Measurements from ENCODE around the gene STX4. TPM values are rescaled to one million over a fixed set of nuclear protein-coding genes. Genes with fewer than 3 reads are reported as not detected.

The STX4 gene
- total RNA-seq, 1 experiment from 2014 or later, result 32.3 TPM

DNA sequence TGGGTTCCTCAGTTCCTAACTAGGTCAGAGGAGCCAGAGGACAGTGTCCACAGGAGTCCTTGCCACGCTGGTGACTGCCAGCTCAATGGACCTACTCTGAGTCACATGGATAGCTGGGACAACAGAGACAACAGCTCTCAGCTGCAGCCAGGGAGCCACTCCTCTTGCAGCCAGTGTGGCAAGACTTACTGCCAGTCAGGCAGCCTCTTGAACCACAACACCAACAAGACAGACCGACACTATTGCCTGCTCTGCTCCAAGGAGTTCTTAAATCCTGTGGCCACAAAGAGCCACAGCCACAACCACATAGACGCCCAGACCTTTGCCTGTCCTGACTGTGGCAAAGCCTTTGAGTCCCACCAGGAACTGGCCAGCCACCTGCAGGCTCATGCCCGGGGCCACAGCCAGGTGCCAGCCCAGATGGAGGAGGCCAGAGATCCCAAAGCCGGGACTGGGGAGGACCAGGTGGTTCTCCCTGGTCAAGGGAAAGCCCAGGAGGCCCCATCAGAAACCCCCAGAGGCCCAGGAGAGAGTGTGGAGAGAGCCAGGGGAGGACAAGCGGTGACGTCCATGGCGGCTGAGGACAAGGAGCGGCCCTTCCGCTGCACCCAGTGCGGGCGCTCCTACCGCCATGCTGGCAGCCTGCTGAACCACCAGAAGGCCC lies 47.5 kb downstream of the STX4 start:
- Histone ChIP-seq H2BK15ac (ENCODE audit: low read depth, low read length) (no peak overlapping the region), H3K27me3 (ENCODE audit: insufficient read depth, low read length) (no peaks in the 10 kb centered on the region), H3K23me2 (ENCODE audit: insufficient read length, low read depth, low read length, poor library complexity, severe bottlenecking) (no peaks in the 10 kb centered on the region), H2BK12ac (ENCODE audit: insufficient read length, low read depth, low read length) (no peak overlapping the region), H4K91ac (ENCODE audit: insufficient read length, low read depth, low read length) (no peak overlapping the region), H3K4me1 (ENCODE audit: insufficient read depth, low read length) (no peaks in the 10 kb centered on the region), H3K79me2 (ENCODE audit: insufficient read depth, low read length) (peaks cover 1% of the 10 kb centered on the region; the same call in 1 of the 2 replicates), H3K23ac (ENCODE audit: insufficient read length, low read depth, low read length) (no peak overlapping the region), H3K79me1 (ENCODE audit: insufficient read depth, low read depth, low read length, poor library complexity, severe bottlenecking) (no peaks in the 10 kb centered on the region), H2AFZ (ENCODE audit: low read length) (no peak overlapping the region), H3K4ac (ENCODE audit: low read depth, low read length) (no peak overlapping the region), H3T11ph (ENCODE audit: low read length) (no peak overlapping the region), H2BK5ac (ENCODE audit: insufficient read length, low read length) (no peak overlapping the region), H2AK5ac (ENCODE audit: insufficient read length, low read length) (no peak overlapping the region), H3K56ac (ENCODE audit: insufficient read length, low read depth, low read length) (no peak overlapping the region), H3K4me2 (ENCODE audit: insufficient read depth, insufficient read length, low read length) (no peak overlapping the region), H4K20me1 (ENCODE audit: control insufficient read depth, insufficient read depth, insufficient read length) (peaks cover 4% of the 10 kb centered on the region), H4K5ac (ENCODE audit: insufficient read length, low read depth, low read length) (no peak overlapping the region), H3K9ac (ENCODE audit: extremely low read depth, insufficient read length, low read length) (no peak overlapping the region), H4K8ac (replicated peaks; ENCODE audit: insufficient read length, low read depth, low read length) (no peak overlapping the region), H3K9me3 (ENCODE audit: control insufficient read depth, low read depth, low read length) (no peaks in the 10 kb centered on the region), H3K18ac (ENCODE audit: insufficient read length, low read depth, low read length) (no peak overlapping the region), H2BK120ac (ENCODE audit: low read depth, low read length, poor library complexity, severe bottlenecking) (no peak overlapping the region), H3K14ac (ENCODE audit: insufficient read depth, low read length) (no peak overlapping the region), H3K27ac (ENCODE audit: insufficient read length, low read depth, low read length) (no peak overlapping the region), H2BK20ac (ENCODE audit: low read depth, low read length, poor library complexity, severe bottlenecking) (no peak overlapping the region)
- no peaks in the 10 kb centered on the region for H3K9me3 Mint-ChIP-seq
- peaks cover 0 to 3% of the 10 kb centered on the region in 2 experiments; a peak in 1 of 4 replicates for H3K4me1 Mint-ChIP-seq
- no peaks in the 10 kb centered on the region for H3K27me3 Mint-ChIP-seq (ENCODE audit: low read depth)
- no peak for DNase-seq
- H3K36me3 Mint-ChIP-seq (ENCODE audit: insufficient read depth in 1 of 3, low read depth in 3 of 3), result peaks cover 31 to 62% (median 59%) of the 10 kb centered on the region in 3 experiments; a peak in 6 of 7 replicates
- WGBS (ENCODE audit: extremely low coverage, insufficient read length, low lambda C conversion rate), result no CpG with 5 or more reads among the region's 13 CpGs
- no peak overlapping the region for H3K27ac Mint-ChIP-seq
- no peak overlapping the region; a peak in 1 of 5 replicates for H3K4me3 Mint-ChIP-seq
- TF ChIP-seq CTCF (conservative IDR thresholded peaks at IDR 0.05), result no peak
